Measurements from ENCODE around the gene SKI. TPM values are rescaled to one million over a fixed set of nuclear protein-coding genes. Genes with fewer than 3 reads are reported as not detected.

The SKI gene
- total RNA-seq, 6 donors from 2014 or later: 57.3 to 108 (median 96.9) TPM

DNA sequence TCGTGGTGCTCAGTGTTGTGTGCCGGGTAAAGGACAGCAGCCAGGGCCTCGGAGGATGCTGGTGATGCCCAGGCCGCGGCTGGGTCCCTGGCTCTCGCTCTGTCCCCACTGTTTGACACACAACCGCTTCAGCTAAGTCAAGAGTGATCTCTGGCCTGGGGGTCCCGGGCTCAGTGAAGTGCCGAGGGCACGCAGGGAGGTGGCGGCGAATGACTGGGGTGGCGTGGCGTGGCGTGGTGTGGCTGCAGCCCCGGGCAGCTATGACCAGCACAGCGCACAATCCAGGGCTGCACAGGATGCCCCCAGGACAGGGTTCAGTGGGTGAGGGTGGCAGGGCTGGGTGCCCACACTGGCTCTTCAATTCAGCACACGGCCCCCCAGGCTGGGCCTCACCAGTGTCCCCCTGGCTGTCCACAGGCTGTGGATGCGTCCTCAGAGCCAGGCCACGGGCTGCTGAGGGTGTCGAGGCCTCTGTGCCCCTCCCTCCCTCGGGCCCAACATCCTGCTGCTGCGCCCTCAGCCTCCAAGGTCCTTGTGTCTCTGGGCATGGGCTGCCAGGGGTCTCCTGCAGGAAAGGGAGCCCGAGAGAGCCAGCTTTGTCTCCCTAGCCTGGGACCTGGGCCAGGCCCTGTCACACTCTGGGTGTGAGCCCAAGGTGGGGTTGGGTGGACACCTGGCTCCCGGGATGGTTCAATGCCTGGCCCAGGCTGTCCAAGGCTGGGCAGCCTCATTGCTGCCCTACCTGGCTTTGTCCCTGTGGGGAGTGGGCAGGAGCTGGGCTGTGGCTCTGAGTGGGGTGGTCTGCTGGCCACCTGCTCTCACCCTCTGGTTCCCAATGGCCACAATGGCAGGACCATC, 12.0 kb upstream of the SKI start:
- Histone ChIP-seq H3K27me3 (no peaks in the 10 kb centered on the region), H3K36me3 (no peaks in the 10 kb centered on the region), H3K4me3 (no peak overlapping the region), H3K9me3 (no peaks in the 10 kb centered on the region), H3K27ac (no peak overlapping the region), H3K4me1 (peaks cover 33 to 37% (median 35%) of the 10 kb centered on the region in 4 donors)
- WGBS, 2 donors: 91 to 94% methylated on average over 14 to 23 of the region's 25 CpGs
- peak in 1 of 2 donors; percentile 74 for DNase-seq
- no peak for ATAC-seq (ENCODE audit: low FRiP score in 2 of 2)
- TF ChIP-seq EP300 (IDR thresholded peaks at IDR 0.05) (no peak), POLR2AphosphoS5 (IDR thresholded peaks at IDR 0.05) (no peak), POLR2A (IDR thresholded peaks at IDR 0.05) (no peak)
- TF ChIP-seq, protein P1, sequence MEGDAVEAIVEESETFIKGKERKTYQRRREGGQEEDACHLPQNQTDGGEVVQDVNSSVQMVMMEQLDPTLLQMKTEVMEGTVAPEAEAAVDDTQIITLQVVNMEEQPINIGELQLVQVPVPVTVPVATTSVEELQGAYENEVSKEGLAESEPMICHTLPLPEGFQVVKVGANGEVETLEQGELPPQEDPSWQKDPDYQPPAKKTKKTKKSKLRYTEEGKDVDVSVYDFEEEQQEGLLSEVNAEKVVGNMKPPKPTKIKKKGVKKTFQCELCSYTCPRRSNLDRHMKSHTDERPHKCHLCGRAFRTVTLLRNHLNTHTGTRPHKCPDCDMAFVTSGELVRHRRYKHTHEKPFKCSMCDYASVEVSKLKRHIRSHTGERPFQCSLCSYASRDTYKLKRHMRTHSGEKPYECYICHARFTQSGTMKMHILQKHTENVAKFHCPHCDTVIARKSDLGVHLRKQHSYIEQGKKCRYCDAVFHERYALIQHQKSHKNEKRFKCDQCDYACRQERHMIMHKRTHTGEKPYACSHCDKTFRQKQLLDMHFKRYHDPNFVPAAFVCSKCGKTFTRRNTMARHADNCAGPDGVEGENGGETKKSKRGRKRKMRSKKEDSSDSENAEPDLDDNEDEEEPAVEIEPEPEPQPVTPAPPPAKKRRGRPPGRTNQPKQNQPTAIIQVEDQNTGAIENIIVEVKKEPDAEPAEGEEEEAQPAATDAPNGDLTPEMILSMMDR (IDR thresholded peaks at IDR 0.05): no peak

DNA sequence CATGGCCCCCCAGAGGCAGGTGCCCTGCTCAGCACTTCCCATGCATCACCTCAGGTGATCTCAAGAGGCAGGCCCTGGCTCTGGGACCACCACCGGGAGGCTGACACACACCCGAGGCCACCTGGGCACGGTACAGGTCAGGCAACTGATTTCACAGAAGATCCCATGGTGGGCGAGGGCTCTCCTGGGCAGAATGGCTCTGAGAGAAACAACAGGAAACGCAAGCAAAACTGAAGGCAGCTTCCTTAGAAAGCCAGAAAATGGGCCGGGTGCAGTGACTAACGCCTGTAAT, 11.4 kb upstream of the SKI start:
- ATAC-seq (ENCODE audit: low FRiP score in 2 of 2): no peak
- Histone ChIP-seq H3K27me3 (no peaks in the 10 kb centered on the region), H3K9me3 (no peaks in the 10 kb centered on the region), H3K4me1 (peaks cover 33 to 37% (median 35%) of the 10 kb centered on the region in 4 donors), H3K36me3 (no peaks in the 10 kb centered on the region), H3K27ac (no peak overlapping the region), H3K4me3 (no peak overlapping the region)
- TF ChIP-seq EP300 (IDR thresholded peaks at IDR 0.05) (no peak), POLR2A (IDR thresholded peaks at IDR 0.05) (no peak), POLR2AphosphoS5 (IDR thresholded peaks at IDR 0.05) (no peak)
- TF ChIP-seq, protein P1 (IDR thresholded peaks at IDR 0.05): no peak
- 84 to 86% methylated on average over 5 to 7 of the region's 7 CpGs for WGBS, 2 donors
- DNase-seq: peak in 1 of 2 donors; percentile 34

DNA sequence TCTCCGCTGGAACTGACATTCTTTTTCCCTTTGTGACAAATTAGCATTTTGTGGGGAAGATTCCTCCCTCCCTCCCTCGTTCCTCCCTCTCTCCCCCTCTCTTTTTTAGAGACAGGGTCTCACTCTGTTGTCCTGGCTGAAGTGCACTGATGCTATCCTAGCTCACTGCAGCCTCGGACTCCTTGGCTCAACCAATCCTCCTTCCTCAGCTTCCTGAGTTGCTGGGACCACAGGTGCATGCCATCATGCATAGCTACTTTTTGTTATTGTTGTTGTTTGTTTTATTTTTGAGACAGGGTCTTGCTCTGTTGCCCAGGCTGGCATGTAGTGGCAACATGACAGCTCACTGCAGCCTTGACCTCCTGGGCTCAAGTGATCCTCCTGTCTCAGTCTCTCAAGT, 6.8 kb upstream of the SKI start:
- WGBS, 2 donors: 87 to 96% methylated on average over 3 of the region's 3 CpGs
- TF ChIP-seq, protein P1 (IDR thresholded peaks at IDR 0.05): no peak
- TF ChIP-seq POLR2AphosphoS5 (IDR thresholded peaks at IDR 0.05) (no peak), POLR2A (IDR thresholded peaks at IDR 0.05) (no peak), EP300 (IDR thresholded peaks at IDR 0.05) (no peak)

DNA sequence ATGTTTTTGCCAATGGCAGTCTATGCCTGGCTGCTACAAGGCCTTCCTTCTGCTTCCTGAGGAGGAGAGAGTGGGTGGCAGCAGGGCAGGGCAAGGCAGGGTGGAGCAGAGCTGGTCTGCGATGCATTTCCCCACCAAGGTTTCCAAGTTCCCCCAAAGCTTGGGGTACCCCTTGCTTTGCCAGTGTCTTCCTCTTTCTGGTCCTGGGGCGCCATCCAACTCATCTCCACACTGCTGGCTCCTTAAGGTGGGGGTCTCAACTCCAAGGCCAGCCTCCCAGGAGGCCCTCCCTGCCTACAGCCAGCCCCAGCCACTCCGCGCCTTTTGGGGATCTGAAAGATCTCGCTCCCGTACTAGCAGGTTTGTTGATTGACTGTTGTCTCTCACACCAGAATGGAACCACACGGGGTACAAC, 3.9 kb upstream of the SKI start:
- WGBS, 2 donors: 77 to 88% methylated on average over 7 of the region's 7 CpGs
- Histone ChIP-seq H3K27ac (peak overlapping the region in 1 of 4 donors; percentile 23), H3K9me3 (no peaks in the 10 kb centered on the region), H3K36me3 (no peaks in the 10 kb centered on the region), H3K4me3 (no peak overlapping the region), H3K27me3 (no peaks in the 10 kb centered on the region), H3K4me1 (peaks cover 7 to 11% (median 10%) of the 10 kb centered on the region in 4 donors)
- DNase-seq (peak in 1 of 2 donors; percentile 25), ATAC-seq (ENCODE audit: low FRiP score in 2 of 2) (no peak)
- TF ChIP-seq, protein P1 (IDR thresholded peaks at IDR 0.05): no peak
- no peak for TF ChIP-seq POLR2AphosphoS5 (IDR thresholded peaks at IDR 0.05)
- TF ChIP-seq POLR2A (IDR thresholded peaks at IDR 0.05): no peak
- no peak for TF ChIP-seq EP300 (IDR thresholded peaks at IDR 0.05)

More for the DNA sequence above, 6.8 kb upstream of the SKI start:
- no peaks in the 10 kb centered on the region for H3K9me3 ChIP-seq
- no peak for ATAC-seq (ENCODE audit: low FRiP score in 2 of 2)
- DNase-seq: no peak
- H3K4me1 ChIP-seq: peaks cover 1 to 4% (median 2%) of the 10 kb centered on the region in 4 donors
- no peak overlapping the region for H3K27ac ChIP-seq
- H3K27me3 ChIP-seq: no peaks in the 10 kb centered on the region
- no peak overlapping the region for H3K4me3 ChIP-seq
- no peaks in the 10 kb centered on the region for H3K36me3 ChIP-seq

Data from upper lobe of left lung (tissue), 6 donors.